Measurements from ENCODE around the gene PAOX.
A peak's percentile ranks its signal among the peaks of the same experiment; 100 is the strongest.

Gene PAOX

DNA sequence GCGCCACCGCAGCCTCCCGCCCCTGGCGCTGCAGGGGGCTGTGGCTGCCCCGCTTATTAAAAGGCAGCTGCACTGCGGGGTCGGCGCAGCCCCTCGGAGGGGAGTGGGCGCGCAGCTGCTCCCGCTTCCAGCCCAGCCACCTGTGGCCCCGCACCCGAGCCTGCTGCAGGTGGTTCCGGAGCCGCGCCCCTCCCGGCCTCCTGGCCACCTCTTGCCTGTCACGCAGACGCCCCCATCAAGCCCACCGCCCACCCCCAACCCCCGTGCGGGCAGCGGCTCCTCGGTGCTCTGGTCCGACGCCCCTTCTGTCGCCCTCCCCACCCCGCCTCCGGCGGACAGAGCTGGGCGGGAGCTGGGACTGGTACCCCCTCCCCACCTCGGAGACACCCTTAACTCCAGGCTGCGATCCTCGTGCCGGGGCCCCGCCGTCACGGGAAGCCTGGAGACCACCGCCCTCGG, 42.9 kb upstream of the PAOX start:
- no peak for DNase-seq (ENCODE audit: low spot score)
- in situ Hi-C loops (cut with MboI; ENCODE audit: low sequenced_read_pairs, unreplicated experiment), result no loop called here
- TF ChIP-seq, protein P1, sequence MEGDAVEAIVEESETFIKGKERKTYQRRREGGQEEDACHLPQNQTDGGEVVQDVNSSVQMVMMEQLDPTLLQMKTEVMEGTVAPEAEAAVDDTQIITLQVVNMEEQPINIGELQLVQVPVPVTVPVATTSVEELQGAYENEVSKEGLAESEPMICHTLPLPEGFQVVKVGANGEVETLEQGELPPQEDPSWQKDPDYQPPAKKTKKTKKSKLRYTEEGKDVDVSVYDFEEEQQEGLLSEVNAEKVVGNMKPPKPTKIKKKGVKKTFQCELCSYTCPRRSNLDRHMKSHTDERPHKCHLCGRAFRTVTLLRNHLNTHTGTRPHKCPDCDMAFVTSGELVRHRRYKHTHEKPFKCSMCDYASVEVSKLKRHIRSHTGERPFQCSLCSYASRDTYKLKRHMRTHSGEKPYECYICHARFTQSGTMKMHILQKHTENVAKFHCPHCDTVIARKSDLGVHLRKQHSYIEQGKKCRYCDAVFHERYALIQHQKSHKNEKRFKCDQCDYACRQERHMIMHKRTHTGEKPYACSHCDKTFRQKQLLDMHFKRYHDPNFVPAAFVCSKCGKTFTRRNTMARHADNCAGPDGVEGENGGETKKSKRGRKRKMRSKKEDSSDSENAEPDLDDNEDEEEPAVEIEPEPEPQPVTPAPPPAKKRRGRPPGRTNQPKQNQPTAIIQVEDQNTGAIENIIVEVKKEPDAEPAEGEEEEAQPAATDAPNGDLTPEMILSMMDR (IDR thresholded peaks at IDR 0.05; ENCODE audit: borderline replicate concordance, control extremely low read depth, extremely low read depth, insufficient read depth, missing control alignments), result no peak

DNA sequence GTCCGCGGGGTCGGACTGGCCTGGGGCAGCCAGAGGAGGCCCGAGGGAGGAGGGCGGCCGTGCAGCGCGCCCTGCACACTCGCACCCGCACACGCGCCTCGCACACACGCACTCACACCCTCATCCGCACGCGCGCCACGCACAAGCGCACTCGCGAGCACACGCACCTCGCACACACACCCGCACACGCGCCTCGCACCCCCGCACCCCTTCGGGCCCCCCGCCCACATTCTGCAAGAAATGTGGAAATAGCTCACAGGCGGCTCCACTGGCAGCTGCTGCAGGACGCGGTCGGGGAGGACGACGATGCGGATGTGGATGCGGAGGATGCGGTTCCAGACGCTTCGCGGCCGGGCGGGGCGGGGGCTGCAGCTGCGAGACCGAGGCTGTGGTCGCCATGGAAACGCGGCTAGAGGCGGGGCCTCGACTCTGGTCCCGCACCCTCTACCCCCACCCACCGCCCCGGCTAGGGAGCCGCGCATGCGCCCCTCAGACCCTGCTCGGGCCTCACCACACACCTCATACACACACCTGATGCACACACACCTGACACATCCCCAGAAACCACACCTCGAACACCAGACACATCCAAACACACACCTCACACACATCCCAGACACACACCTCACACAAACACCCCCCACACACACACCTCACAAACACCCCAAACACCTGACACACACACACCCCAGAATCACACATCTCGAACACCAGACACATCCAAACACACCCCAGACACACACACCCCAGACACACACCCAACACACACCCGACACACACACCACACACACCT, 42.3 kb upstream of the PAOX start, which contains the start of gene CALY:
CALY (minus strand) TSS at position 320 of the 793 bp plus-strand sequence. CDS start 7,907 bp downstream, outside the sequence.
- in situ Hi-C loops (cut with MboI; ENCODE audit: low sequenced_read_pairs, unreplicated experiment), result no loop called here
- DNase-seq (ENCODE audit: low spot score), result peak; percentile 74
- TF ChIP-seq, protein P1 (IDR thresholded peaks at IDR 0.05; ENCODE audit: borderline replicate concordance, control extremely low read depth, extremely low read depth, insufficient read depth, missing control alignments), result no peak

DNA sequence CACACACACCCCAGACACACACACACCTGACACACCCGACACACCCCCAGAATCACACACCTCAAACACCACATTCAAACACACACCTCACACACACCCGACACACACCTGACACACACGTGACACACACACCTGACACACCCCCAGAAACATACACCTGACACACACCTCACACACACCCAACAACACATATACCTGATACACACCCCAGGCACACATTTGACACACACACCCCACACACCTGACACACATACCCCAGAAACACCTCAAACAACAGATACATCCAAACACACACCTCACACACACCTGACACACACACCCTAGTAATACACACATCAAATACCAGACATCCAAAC, 41.7 kb upstream of the PAOX start:
- in situ Hi-C loops (cut with MboI; ENCODE audit: low sequenced_read_pairs, unreplicated experiment), result no loop called here

DNA sequence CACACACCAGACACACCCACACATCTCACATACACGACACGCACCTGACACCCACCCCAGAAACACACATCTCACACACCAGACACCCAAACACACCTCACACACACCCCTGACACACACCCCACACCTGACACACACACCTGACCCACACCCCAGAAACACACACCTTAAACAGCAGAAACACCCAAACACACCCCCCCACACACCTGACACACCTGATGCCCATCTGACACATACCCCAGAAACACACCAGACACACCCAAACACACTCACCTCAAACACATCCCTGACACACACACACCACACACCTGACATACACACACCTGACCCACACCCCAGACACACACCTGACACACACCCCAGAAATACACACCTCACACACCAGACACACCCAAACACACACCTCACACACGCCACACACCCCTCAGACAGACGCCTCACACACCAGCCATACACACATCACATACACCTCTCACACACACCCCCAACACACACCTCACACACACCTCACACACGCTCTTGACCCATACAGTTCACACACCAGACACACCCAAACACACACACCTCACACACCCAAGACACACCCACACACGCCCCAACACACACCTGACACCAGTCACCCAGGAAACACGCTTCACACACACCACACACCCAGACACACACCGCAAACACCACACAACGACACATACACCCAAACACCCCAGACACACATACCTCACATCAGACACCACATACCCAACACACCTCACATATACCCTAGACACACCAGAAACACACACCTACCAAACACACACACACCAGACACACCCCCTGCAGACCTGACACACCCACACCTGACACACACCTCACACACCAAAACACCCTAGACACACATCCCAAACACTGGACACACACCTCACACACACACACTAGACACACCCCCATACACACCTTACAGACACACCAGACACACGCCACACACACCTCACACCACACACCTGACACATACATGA, 40.7 kb upstream of the PAOX start:
- TF ChIP-seq, protein P1 (IDR thresholded peaks at IDR 0.05; ENCODE audit: borderline replicate concordance, control extremely low read depth, extremely low read depth, insufficient read depth, missing control alignments), result no peak
- DNase-seq (ENCODE audit: low spot score), result no peak
- in situ Hi-C loops (cut with MboI; ENCODE audit: low sequenced_read_pairs, unreplicated experiment), result no loop called here

More for the DNA sequence above, 41.7 kb upstream of the PAOX start:
- DNase-seq (ENCODE audit: low spot score), result no peak
- TF ChIP-seq, protein P1 (IDR thresholded peaks at IDR 0.05; ENCODE audit: borderline replicate concordance, control extremely low read depth, extremely low read depth, insufficient read depth, missing control alignments), result no peak

DNA sequence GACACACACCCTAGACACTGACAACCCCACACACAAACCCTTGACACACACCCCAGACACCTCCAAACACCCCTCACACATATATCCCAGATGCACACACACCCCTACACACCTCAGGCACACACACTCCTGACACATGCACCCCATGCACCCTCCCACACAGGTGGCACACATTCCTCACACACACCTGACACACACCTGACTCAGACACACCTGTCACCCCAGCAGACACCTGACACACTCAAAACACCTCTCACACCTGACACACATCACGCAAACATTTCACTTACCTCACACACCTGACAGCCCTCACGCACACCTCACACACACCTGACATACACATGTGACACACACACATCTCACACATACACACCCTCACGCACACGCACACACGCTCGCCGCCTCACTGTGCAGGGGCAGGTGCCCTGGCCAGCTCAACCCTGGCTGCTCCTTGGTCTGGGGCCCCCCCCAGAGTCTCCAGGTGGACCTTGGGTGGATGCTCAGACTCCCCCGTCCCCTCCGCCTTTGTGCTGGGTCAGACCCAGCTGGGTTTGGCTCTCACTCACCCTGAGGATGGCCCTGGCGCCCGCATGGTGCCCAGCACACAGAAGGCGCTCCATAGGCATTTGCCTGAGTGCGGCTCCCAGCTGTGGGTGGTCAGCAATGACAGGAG, 39.2 kb upstream of the PAOX start:
- DNase-seq (ENCODE audit: low spot score), result no peak
- in situ Hi-C loops (cut with MboI; ENCODE audit: low sequenced_read_pairs, unreplicated experiment), result no loop called here
- TF ChIP-seq, protein P1 (IDR thresholded peaks at IDR 0.05; ENCODE audit: borderline replicate concordance, control extremely low read depth, extremely low read depth, insufficient read depth, missing control alignments), result no peak

DNA sequence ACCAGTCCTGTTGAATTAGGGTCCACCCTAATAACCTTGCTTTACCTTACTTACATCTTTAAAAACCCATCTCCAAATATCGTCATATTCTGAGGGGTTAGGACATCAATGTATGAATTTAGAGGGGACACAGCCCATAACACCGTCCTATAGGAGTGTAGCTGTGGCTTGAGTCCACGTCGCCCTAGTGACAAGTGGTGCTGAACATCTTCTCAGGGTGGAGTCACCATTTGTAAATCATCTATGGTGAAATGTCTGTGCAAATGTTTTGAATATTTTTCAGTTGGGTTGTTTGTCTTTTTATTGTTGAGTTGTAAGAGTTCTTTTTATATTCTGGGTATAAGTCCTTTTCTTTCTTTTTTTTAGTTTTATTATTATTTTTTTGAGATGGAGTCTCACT, 37.1 kb upstream of the PAOX start:
- TF ChIP-seq, protein P1 (IDR thresholded peaks at IDR 0.05; ENCODE audit: borderline replicate concordance, control extremely low read depth, extremely low read depth, insufficient read depth, missing control alignments), result no peak
- no peak for DNase-seq (ENCODE audit: low spot score)
- in situ Hi-C loops (cut with MboI; ENCODE audit: low sequenced_read_pairs, unreplicated experiment), result no loop called here

All from GM13976 (cell line).